IMR-90 (cell line): ENCODE results near the gene SFSWAP. TPM values are rescaled to one million over a fixed set of nuclear protein-coding genes. Genes with fewer than 3 reads are reported as not detected.

Experiments used
- ATAC-seq: fragments of 200-7000 bp; cut with Tn5 transposase; 2 replicates; pipeline ENCODE4 v1.9.1; 2020; ENCODE audit warnings: low read depth, mild to moderate bottlenecking, moderate library complexity
- BruUV-seq: library from RNA; stranded (reverse); fragments of 400-500 nt; replicated peaks from 2 replicates; lab custom pipeline; 2021; lab: Mats Ljungman, UMichigan
- CTCF ChIA-PET: fragments of 300-600 bp; formaldehyde crosslinking; extraction: SDS; loops from one replicate; lab custom pipeline; 2021; ENCODE audit warnings: antibody characterized with exemption; lab: Yijun Ruan, JAX
- POLR2A ChIA-PET: fragments of 300-600 bp; sonication (Branson Sonifier 250); formaldehyde crosslinking; loops from one replicate; lab custom pipeline; 2022; ENCODE audit warnings: antibody characterized with exemption; ENCODE audit not compliant: unreplicated experiment; lab: Charles Lee
- DNase-seq: peaks from one replicate; pipeline ENCODE4 v3.0.0; 2013
- H2AFZ ChIP-seq: replicated peaks from 2 replicates; pipeline ENCODE3; 2013; ENCODE audit warnings: low read length, mild to moderate bottlenecking; ENCODE audit not compliant: poor library complexity
- H2AK5ac ChIP-seq: 2 replicates; pipeline ENCODE4 v1.6.1; 2013; ENCODE audit warnings: low read depth, low read length, inconsistent platforms
- H2AK9ac ChIP-seq: replicated peaks from 2 replicates; pipeline ENCODE3; 2013; ENCODE audit warnings: mild to moderate bottlenecking, low read depth, low read length, moderate library complexity; ENCODE audit not compliant: poor library complexity
- H2BK120ac ChIP-seq: 2 replicates; pipeline ENCODE4 v1.6.1; 2013; ENCODE audit warnings: low read depth, low read length, inconsistent platforms
- H2BK15ac ChIP-seq: 3 replicates; pipeline ENCODE4 v1.6.1; 2013; ENCODE audit warnings: low read depth, low read length, inconsistent platforms
- H2BK20ac ChIP-seq: 2 replicates; pipeline ENCODE4 v1.6.1; 2013; ENCODE audit warnings: low read depth, mild to moderate bottlenecking, inconsistent platforms, low read length, moderate library complexity
- H2BK5ac ChIP-seq: 2 replicates; pipeline ENCODE4 v1.6.1; 2013; ENCODE audit warnings: mild to moderate bottlenecking, low read depth, low read length, inconsistent platforms; ENCODE audit not compliant: poor library complexity, severe bottlenecking
- H3K14ac ChIP-seq: replicated peaks from 2 replicates; pipeline ENCODE4 v1.6.1; 2013; ENCODE audit warnings: low read depth, low read length, inconsistent platforms
- H3K18ac ChIP-seq: 2 replicates; pipeline ENCODE4 v1.6.1; 2013; ENCODE audit warnings: low read depth, low read length, control low read depth
- H3K23ac ChIP-seq: 2 replicates; pipeline ENCODE4 v1.6.1; 2013; ENCODE audit warnings: low read depth, low read length, inconsistent platforms
- H3K27ac ChIP-seq: 2 replicates; pipeline ENCODE4 v1.5.1; 2013; ENCODE audit warnings: mild to moderate bottlenecking, control low read depth, low read length; ENCODE audit not compliant: insufficient read depth
- H3K27me3 ChIP-seq: 2 replicates; pipeline ENCODE4 v1.6.1; 2013; ENCODE audit warnings: low read length; ENCODE audit not compliant: control insufficient read depth, insufficient read depth
- H3K36me3 ChIP-seq: 2 replicates; pipeline ENCODE4 v1.6.1; 2013; ENCODE audit warnings: low read length, mixed read lengths; ENCODE audit not compliant: control insufficient read depth, insufficient read depth
- H3K4ac ChIP-seq: 2 replicates; pipeline ENCODE4 v1.6.1; 2013; ENCODE audit warnings: low read depth, low read length, inconsistent platforms
- H3K4me1 ChIP-seq: 2 replicates; pipeline ENCODE4 v1.6.1; 2013; ENCODE audit warnings: low read length, mixed read lengths; ENCODE audit not compliant: control insufficient read depth, insufficient read depth
- H3K4me2 ChIP-seq: 2 replicates; pipeline ENCODE4 v1.6.1; 2013; ENCODE audit warnings: low read depth, mild to moderate bottlenecking, control low read depth, low read length, moderate library complexity
- H3K4me3 ChIP-seq: 2 replicates; pipeline ENCODE4 v1.5.1; 2013; ENCODE audit warnings: low read depth, mild to moderate bottlenecking, control low read depth, low read length, moderate library complexity; ENCODE audit not compliant: insufficient read depth
- H3K56ac ChIP-seq: 2 replicates; pipeline ENCODE4 v1.6.1; 2013; ENCODE audit warnings: low read length, inconsistent platforms; ENCODE audit not compliant: insufficient read depth; ENCODE audit errors: extremely low read depth
- H3K79me1 ChIP-seq, 2 experiments: 2 replicates each; pipeline ENCODE4 v1.6.1; 2013; ENCODE audit warnings: low read length in 2 of 2, inconsistent platforms in 1 of 2, low read depth in 1 of 2
- H3K9ac ChIP-seq: 2 replicates; pipeline ENCODE4 v1.6.1; 2013; ENCODE audit warnings: low read depth, low read length, control low read depth
- H3K9me1 ChIP-seq: 2 replicates; pipeline ENCODE4 v1.6.1; 2013; ENCODE audit warnings: low read length, inconsistent platforms; ENCODE audit not compliant: insufficient read depth
- H3K9me3 ChIP-seq: 2 replicates; pipeline ENCODE4 v1.6.1; 2013; ENCODE audit warnings: low read length; ENCODE audit not compliant: control insufficient read depth, insufficient read depth
- H4K20me1 ChIP-seq: 2 replicates; pipeline ENCODE4 v1.6.1; 2013; ENCODE audit warnings: low read length, inconsistent platforms; ENCODE audit not compliant: insufficient read depth
- H4K5ac ChIP-seq: 2 replicates; pipeline ENCODE4 v1.6.1; 2013; ENCODE audit warnings: mild to moderate bottlenecking, low read depth, low read length, control low read depth
- H4K8ac ChIP-seq, 2 experiments: 2 replicates each; pipeline ENCODE4 v1.6.1; 2013; ENCODE audit warnings: low read depth in 2 of 2, low read length in 2 of 2, control low read depth in 1 of 2, inconsistent platforms in 1 of 2
- H4K91ac ChIP-seq: 2 replicates; pipeline ENCODE4 v1.6.1; 2013; ENCODE audit warnings: low read depth, low read length, inconsistent platforms; ENCODE audit not compliant: insufficient read depth
- CEBPB ChIP-seq: IDR thresholded peaks from 2 replicates; pipeline ENCODE4 v1.6.1; 2012; ENCODE audit warnings: low read depth, low read length, improper control_type of control experiment
- CHD1 ChIP-seq: IDR thresholded peaks from 2 replicates; pipeline ENCODE4 v1.6.1; 2012; ENCODE audit warnings: low read depth, low read length, improper control_type of control experiment
- CTCF ChIP-seq: conservative IDR thresholded peaks from 2 replicates; pipeline ENCODE4 v1.5.1; 2012; ENCODE audit warnings: mild to moderate bottlenecking, low read depth, low read length, improper control_type of control experiment
- MAFK ChIP-seq: IDR thresholded peaks from 2 replicates; pipeline ENCODE4 v1.6.1; 2012; ENCODE audit warnings: low read depth, low read length, improper control_type of control experiment
- MAZ ChIP-seq: IDR thresholded peaks from 2 replicates; pipeline ENCODE4 v1.6.1; 2012; ENCODE audit warnings: low read depth, mild to moderate bottlenecking, low read length, improper control_type of control experiment, moderate library complexity, borderline replicate concordance
- MXI1 ChIP-seq: IDR thresholded peaks from 2 replicates; pipeline ENCODE4 v1.6.1; 2012; ENCODE audit warnings: low read depth, mild to moderate bottlenecking, low read length, moderate library complexity, borderline replicate concordance
- NFE2L2 ChIP-seq: fragments of 150-350 bp; IDR thresholded peaks from 2 replicates; pipeline ENCODE4 v1.6.1; 2016; ENCODE audit warnings: low read depth, mild to moderate bottlenecking, low read length
- WGBS, 2 experiments: methylation state at CpG; one replicate each; pipeline versions ENCODE4 v1.1.5 to v1.1.7; 2013; ENCODE audit warnings: missing lambda C conversion rate in 2 of 2; ENCODE audit not compliant: insufficient read length in 1 of 2; ENCODE audit errors: extremely low coverage in 2 of 2; 5-methylcytosine and 5-hydroxymethylcytosine counted together
- dilution Hi-C: fragments of 300-500 bp; cut with HindIII; formaldehyde crosslinking; loops from one replicate; pipeline ENCODE4 v1.14.3; 2018; ENCODE audit warnings: low sequenced_read_pairs; ENCODE audit not compliant: unreplicated experiment
- in situ Hi-C: fragments of 300-500 bp; cut with MboI; formaldehyde crosslinking; loops from 3 replicates; pipeline ENCODE4 v1.14.3; 2019; ENCODE audit warnings: low sequenced_read_pairs, inconsistent platforms, mixed read lengths
- intact Hi-C: fragments of 100-400 bp; cut with micrococcal nuclease; formaldehyde crosslinking; loops from 2 replicates; pipeline ENCODE4 v1.10.0; 2022
- polyA plus RNA-seq, 3 experiments: library from polyadenylated mRNA; depleted of rRNA; stranded (reverse); fragments of >200 nt; gene quantifications; 2 replicates each; pipeline ENCODE4 v1.2.3, GENCODE V29; 2012; ENCODE audit warnings: low replicate concordance in 1 of 3
- total RNA-seq: library from RNA; depleted of rRNA; stranded (reverse); fragments of >200 nt; gene quantifications from 2 replicates; pipeline ENCODE4 v1.2.3, GENCODE V29; 2012
- TF ChIP-seq, protein P1 (sequence below): fragments of 150-350 bp; IDR thresholded peaks from 2 replicates; pipeline ENCODE4 v1.6.1; 2016; ENCODE audit warnings: low read depth, mild to moderate bottlenecking, low read length, moderate library complexity, borderline replicate concordance

SFSWAP gene
- total and polyA plus RNA-seq, 2 of the 4 experiments (the other 2 are of a cell fraction), result 19.7 to 22.4 TPM

DNA sequence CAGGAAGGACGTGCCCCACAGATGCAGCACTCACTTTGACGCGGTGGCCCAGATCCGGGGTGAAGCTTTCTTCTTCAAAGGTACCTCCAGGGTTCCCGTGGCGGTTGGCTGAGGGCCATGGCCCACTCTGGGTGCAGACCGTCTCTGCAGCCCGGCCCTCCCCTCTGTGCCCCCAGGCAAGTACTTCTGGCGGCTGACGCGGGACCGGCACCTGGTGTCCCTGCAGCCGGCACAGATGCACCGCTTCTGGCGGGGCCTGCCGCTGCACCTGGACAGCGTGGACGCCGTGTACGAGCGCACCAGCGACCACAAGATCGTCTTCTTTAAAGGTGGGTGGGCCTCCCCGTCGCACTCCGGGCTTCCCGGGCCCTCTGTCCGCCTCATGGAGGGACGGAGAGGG, 134.2 kb downstream of the SFSWAP start:
- Histone ChIP-seq H2BK15ac (no peak overlapping the region), H2AK9ac (no peak overlapping the region), H3K4ac (no peak overlapping the region), H3K9me1 (no peaks in the 10 kb centered on the region), H2BK20ac (no peak overlapping the region), H3K4me2 (no peak overlapping the region), H3K14ac (no peak overlapping the region), H3K27ac (no peak overlapping the region), H3K9me3 (no peaks in the 10 kb centered on the region), H4K91ac (no peak overlapping the region), H3K56ac (no peak overlapping the region), H3K27me3 (no peaks in the 10 kb centered on the region), H3K18ac (no peak overlapping the region), H4K5ac (no peak overlapping the region), H2AK5ac (no peak overlapping the region), H3K9ac (no peak overlapping the region), H2AFZ (peak overlapping the region; percentile 11), H4K8ac (no peak overlapping the region), H3K23ac (no peak overlapping the region), H2BK5ac (no peak overlapping the region), H4K20me1 (no peaks in the 10 kb centered on the region), H3K4me3 (no peak overlapping the region), H3K36me3 (peaks cover 7% of the 10 kb centered on the region; the same call in 1 of the 2 replicates), H3K79me1 (no peaks in the 10 kb centered on the region), H2BK120ac (no peak overlapping the region), H3K4me1 (no peaks in the 10 kb centered on the region)
- ATAC-seq (no peak), DNase-seq (no peak)
- intact Hi-C loops (no loop called here), dilution Hi-C loops (no loop called here), in situ Hi-C loops (loop anchor here (25.0 kb wide), 1 partner anchor 733 kb away; no protein-coding TSS in a partner anchor)
- WGBS, 2 experiments, result 86% methylated on average over 19 of the region's 29 CpGs; no CpG with 5 or more reads in 1 of the 2 experiments
- ChIA-PET CTCF (no interaction called here), POLR2A (no interaction called here)
- TF ChIP-seq NFE2L2, result no peak
- TF ChIP-seq MAFK, result no peak
- TF ChIP-seq CHD1, result no peak
- TF ChIP-seq, protein P1, sequence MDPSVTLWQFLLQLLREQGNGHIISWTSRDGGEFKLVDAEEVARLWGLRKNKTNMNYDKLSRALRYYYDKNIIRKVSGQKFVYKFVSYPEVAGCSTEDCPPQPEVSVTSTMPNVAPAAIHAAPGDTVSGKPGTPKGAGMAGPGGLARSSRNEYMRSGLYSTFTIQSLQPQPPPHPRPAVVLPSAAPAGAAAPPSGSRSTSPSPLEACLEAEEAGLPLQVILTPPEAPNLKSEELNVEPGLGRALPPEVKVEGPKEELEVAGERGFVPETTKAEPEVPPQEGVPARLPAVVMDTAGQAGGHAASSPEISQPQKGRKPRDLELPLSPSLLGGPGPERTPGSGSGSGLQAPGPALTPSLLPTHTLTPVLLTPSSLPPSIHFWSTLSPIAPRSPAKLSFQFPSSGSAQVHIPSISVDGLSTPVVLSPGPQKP, result no peak
- TF ChIP-seq MAZ, result no peak
- no peak for TF ChIP-seq CEBPB
- TF ChIP-seq CTCF, result no peak
- no peak for TF ChIP-seq MXI1
- no TSS peak for BruUV-seq
